Type B pancreatic cell (in vitro differentiated cells): Measurements from ENCODE around the gene TRHDE. TPM values are rescaled to one million over a fixed set of nuclear protein-coding genes. Genes with fewer than 3 reads are reported as not detected.

Experiments
- DNase-seq: peaks from one replicate; pipeline ENCODE4 v3.0.0; 2021; ENCODE audit warnings: mixed read lengths; ENCODE audit not compliant: unreplicated experiment; ENCODE audit errors: extremely low spot score
- H3K27ac Mint-ChIP-seq: 2 replicates; pipeline ENCODE4 v1.8.0; 2021; ENCODE audit warnings: mild to moderate bottlenecking, mixed read lengths
- H3K27me3 Mint-ChIP-seq: 2 replicates; pipeline ENCODE4 v1.8.0; 2021; ENCODE audit warnings: mixed read lengths
- H3K36me3 Mint-ChIP-seq: 2 replicates; pipeline ENCODE4 v1.8.0; 2021; ENCODE audit warnings: mixed read lengths
- H3K4me1 Mint-ChIP-seq: one replicate; pipeline ENCODE4 v1.8.0; 2021; ENCODE audit warnings: mixed read lengths; ENCODE audit not compliant: unreplicated experiment
- H3K4me3 Mint-ChIP-seq: 2 replicates; pipeline ENCODE4 v1.8.0; 2021; ENCODE audit warnings: mild to moderate bottlenecking, mixed read lengths
- H3K9me3 Mint-ChIP-seq: 2 replicates; pipeline ENCODE4 v1.8.0; 2021; ENCODE audit warnings: mixed read lengths
- CTCF ChIP-seq: fragments of 200-600 bp; sonication (generic); conservative IDR thresholded peaks from 2 replicates; pipeline ENCODE4 v1.5.0; 2021; ENCODE audit warnings: antibody characterized with exemption, mild to moderate bottlenecking
- total RNA-seq: library from RNA; stranded (reverse); gene quantifications from 2 replicates; pipeline ENCODE4 v1.2.1, GENCODE V29; 2021; ENCODE audit warnings: low replicate concordance

The TRHDE gene
- total RNA-seq, 1 donor from 2014 or later: 3.2 TPM

- H3K27ac Mint-ChIP-seq: no peak overlapping the region
- no peak for DNase-seq
- no peaks in the 10 kb centered on the region for H3K36me3 Mint-ChIP-seq
- H3K4me1 Mint-ChIP-seq: peaks cover 5% of the 10 kb centered on the region
- no peaks in the 10 kb centered on the region for H3K9me3 Mint-ChIP-seq
- H3K4me3 Mint-ChIP-seq: no peak overlapping the region
- no peak for TF ChIP-seq CTCF
- no peaks in the 10 kb centered on the region for H3K27me3 Mint-ChIP-seq
Measured at GRCh38 chr12:72467985-72468384, 195.8 kb downstream of the TRHDE start.

GRCh38 chr12:72468505-72468904 lies 196.3 kb downstream of the TRHDE start:
- no peak for TF ChIP-seq CTCF
- peaks cover 5% of the 10 kb centered on the region for H3K4me1 Mint-ChIP-seq
- H3K9me3 Mint-ChIP-seq: no peaks in the 10 kb centered on the region
- no peak for DNase-seq
- no peaks in the 10 kb centered on the region for H3K27me3 Mint-ChIP-seq
- H3K27ac Mint-ChIP-seq: no peak overlapping the region
- no peak overlapping the region for H3K4me3 Mint-ChIP-seq
- H3K36me3 Mint-ChIP-seq: no peaks in the 10 kb centered on the region

GRCh38 chr12:72471806-72472205 lies 199.6 kb downstream of the TRHDE start:
- H3K9me3 Mint-ChIP-seq: no peaks in the 10 kb centered on the region
- no peak for DNase-seq
- H3K27ac Mint-ChIP-seq: no peak overlapping the region
- H3K4me3 Mint-ChIP-seq: no peak overlapping the region
- H3K4me1 Mint-ChIP-seq: peaks cover 5% of the 10 kb centered on the region
- H3K27me3 Mint-ChIP-seq: no peaks in the 10 kb centered on the region
- no peaks in the 10 kb centered on the region for H3K36me3 Mint-ChIP-seq
- no peak for TF ChIP-seq CTCF

GRCh38 chr12:72472350-72472749 lies 200.2 kb downstream of the TRHDE start:
- Mint-ChIP-seq H3K27ac (no peak overlapping the region), H3K4me1 (peaks cover 5% of the 10 kb centered on the region), H3K27me3 (no peaks in the 10 kb centered on the region), H3K4me3 (no peak overlapping the region), H3K36me3 (no peaks in the 10 kb centered on the region), H3K9me3 (no peaks in the 10 kb centered on the region)
- TF ChIP-seq CTCF: no peak
- no peak for DNase-seq

GRCh38 chr12:72476301-72476700 lies 204.1 kb downstream of the TRHDE start:
- DNase-seq: no peak
- no peak overlapping the region for H3K4me3 Mint-ChIP-seq
- no peak for TF ChIP-seq CTCF
- no peaks in the 10 kb centered on the region for H3K36me3 Mint-ChIP-seq
- no peak overlapping the region for H3K27ac Mint-ChIP-seq
- H3K4me1 Mint-ChIP-seq: peaks cover 5% of the 10 kb centered on the region
- H3K9me3 Mint-ChIP-seq: no peaks in the 10 kb centered on the region
- H3K27me3 Mint-ChIP-seq: no peaks in the 10 kb centered on the region
